HPDE6-E6E7 (cell line): ENCODE measurements around the gene CREB3.

ENCODE experiments used
- DNase-seq: peaks from one replicate; pipeline ENCODE4 v3.0.0; 2011; ENCODE audit warnings: missing footprints; ENCODE audit errors: extremely low spot score

CREB3 gene

GRCh38 chr9:35776018-35776417 lies 43.6 kb downstream of the CREB3 start:
- no peak for DNase-seq

DNA sequence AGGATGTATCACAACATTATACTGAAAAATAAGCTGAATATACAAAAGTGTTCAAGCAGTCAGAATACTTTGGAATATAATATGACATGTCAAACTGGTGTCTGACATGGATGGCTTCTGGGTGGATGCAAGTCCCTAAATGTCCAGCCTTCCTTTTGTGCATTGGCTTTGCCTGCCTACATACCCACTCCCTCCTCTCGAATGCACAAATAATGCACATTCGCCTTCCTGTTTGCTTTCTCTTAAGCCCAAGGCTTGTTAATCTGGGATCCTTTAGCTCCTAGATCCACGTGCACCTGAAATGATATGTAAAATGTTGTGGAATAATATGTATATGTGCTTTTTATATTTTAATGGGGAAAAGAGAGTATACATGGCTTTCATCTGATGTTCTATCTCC lies 46.0 kb downstream of the CREB3 start:
- DNase-seq, result no peak

- no peak for DNase-seq
Measured at GRCh38 chr9:35781066-35781465, 48.6 kb downstream of the CREB3 start.

DNA sequence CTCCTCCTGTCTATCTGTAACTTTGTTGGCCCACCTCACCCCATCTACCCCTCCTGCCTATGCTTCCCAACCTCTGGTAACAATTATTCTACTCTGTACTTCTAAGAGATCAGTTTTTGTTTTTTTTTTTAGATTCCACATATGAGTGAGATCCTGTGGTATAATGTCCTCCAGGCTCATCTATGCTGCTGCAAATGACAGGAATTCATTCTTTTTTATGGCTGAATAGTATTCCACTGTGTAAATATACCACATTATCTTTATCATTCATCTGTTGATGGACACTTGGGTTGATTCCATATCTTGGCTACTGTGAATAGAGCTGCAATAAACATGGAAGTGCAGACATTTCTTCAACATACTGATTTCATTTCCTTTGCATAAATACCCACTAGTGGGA lies 51.0 kb downstream of the CREB3 start:
- DNase-seq, result no peak
